HG02678 (cell line): ENCODE results near the gene NYAP1.
"Not testable (repeated sequence)": the region's sequence is repeated elsewhere in the genome, so short reads cannot be mapped to it uniquely, and the experiment has no call there.

Source experiments
- ATAC-seq: cut with Tn5 transposase; IDR thresholded peaks from one replicate; pipeline ENCODE4 v1.9.1; 2021; ENCODE audit warnings: mild to moderate bottlenecking, moderate library complexity; ENCODE audit not compliant: unreplicated experiment

NYAP1 gene

DNA sequence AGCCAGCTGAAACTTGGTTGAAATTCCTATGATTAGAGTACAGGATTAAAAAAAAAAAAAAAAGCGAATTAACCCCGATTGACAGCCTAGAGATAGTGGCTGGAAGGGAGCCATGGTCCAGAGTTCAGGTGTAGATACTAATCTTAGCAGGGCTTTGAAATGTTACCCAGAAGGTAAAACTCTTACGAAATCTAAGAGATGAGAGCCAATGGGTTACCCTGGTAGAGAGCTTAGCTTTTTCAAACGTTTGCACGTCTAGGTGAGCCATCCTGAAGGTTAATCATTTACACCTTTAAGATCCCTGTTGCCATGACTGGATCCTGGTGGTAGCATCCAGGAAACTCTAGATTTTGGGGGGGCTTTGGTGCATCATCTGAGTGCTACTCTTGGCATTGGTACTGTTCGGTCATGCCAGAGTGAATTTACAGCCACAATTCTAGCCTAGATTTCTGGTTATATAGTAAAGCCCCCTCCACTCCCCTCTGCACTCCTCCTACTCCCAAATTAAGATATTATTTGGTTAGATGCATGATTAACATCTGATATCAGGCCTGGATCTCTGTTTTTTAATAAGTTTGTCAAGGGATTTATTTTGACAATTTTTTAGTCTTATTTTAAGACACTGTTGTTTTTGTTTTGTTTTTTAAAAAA, 56.5 kb downstream of the NYAP1 start:
- no peak for ATAC-seq

GRCh38 chr7:100541309-100541708, 57.6 kb downstream of the NYAP1 start:
- ATAC-seq: not testable (repeated sequence)

GRCh38 chr7:100543586-100543985, 59.9 kb downstream of the NYAP1 start:
- ATAC-seq: no peak

GRCh38 chr7:100544386-100544785, 60.7 kb downstream of the NYAP1 start:
- ATAC-seq: no peak
